Panc1 (cell line): ENCODE data around the gene ACAD8.

Source experiments
- POLR2AphosphoS5 ChIP-seq: IDR thresholded peaks from 2 replicates; pipeline ENCODE4 v1.6.1; 2012; ENCODE audit warnings: mild to moderate bottlenecking, low read depth, low read length, moderate library complexity
- TF ChIP-seq, protein P1 (sequence below): fragments of 450-650 bp; IDR thresholded peaks from 2 replicates; pipeline ENCODE4 v1.5.1; 2017; ENCODE audit warnings: mild to moderate bottlenecking

GRCh38 chr11:134254433-134255183 is 1.2 kb downstream of the ACAD8 start:
- TF ChIP-seq, protein P1, sequence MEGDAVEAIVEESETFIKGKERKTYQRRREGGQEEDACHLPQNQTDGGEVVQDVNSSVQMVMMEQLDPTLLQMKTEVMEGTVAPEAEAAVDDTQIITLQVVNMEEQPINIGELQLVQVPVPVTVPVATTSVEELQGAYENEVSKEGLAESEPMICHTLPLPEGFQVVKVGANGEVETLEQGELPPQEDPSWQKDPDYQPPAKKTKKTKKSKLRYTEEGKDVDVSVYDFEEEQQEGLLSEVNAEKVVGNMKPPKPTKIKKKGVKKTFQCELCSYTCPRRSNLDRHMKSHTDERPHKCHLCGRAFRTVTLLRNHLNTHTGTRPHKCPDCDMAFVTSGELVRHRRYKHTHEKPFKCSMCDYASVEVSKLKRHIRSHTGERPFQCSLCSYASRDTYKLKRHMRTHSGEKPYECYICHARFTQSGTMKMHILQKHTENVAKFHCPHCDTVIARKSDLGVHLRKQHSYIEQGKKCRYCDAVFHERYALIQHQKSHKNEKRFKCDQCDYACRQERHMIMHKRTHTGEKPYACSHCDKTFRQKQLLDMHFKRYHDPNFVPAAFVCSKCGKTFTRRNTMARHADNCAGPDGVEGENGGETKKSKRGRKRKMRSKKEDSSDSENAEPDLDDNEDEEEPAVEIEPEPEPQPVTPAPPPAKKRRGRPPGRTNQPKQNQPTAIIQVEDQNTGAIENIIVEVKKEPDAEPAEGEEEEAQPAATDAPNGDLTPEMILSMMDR: no peak
- TF ChIP-seq POLR2AphosphoS5: no peak
